Peyer's patch (tissue), 4 donors: ENCODE results near the gene TMEM87A.

Experiments
- POLR2A ChIP-seq, 2 donors: fragments of 450-650 bp; IDR thresholded peaks; one replicate each; pipeline ENCODE4 v1.5.1; 2017; ENCODE audit warnings: antibody characterized with exemption in 2 of 2, mild to moderate bottlenecking in 2 of 2, moderate library complexity in 2 of 2
- TF ChIP-seq, protein P1 (sequence below), 6 experiments: fragments of 450-650 bp in 4 of 6; fragments of 200-600 bp in 2 of 6; sonication (generic) in 1 of 6; IDR thresholded peaks; one replicate each; pipeline ENCODE4 v1.5.1; 2017 to 2019; ENCODE audit warnings: antibody characterized with exemption in 6 of 6, mild to moderate bottlenecking in 3 of 6, moderate library complexity in 1 of 6

DNA sequence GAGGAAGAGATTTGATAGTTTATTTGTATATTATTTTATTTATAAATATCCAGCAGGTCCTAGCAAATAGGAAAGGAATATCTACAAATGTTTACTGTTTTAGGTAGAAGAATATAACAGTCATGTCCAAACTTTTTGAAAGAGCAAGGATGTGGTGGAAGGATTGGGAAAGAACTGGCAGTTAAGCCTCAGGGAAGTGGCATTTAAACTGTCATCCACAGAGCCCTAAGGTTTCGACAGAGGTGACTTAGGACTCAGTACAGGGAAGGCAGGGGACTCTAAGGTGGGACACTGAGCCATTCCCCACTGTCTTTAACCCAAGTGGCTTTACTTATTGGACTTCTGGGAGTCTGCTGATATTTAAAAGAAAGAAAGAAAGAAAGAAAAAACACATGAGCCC, 11.8 kb upstream of the TMEM87A start:
- TF ChIP-seq, protein P1, sequence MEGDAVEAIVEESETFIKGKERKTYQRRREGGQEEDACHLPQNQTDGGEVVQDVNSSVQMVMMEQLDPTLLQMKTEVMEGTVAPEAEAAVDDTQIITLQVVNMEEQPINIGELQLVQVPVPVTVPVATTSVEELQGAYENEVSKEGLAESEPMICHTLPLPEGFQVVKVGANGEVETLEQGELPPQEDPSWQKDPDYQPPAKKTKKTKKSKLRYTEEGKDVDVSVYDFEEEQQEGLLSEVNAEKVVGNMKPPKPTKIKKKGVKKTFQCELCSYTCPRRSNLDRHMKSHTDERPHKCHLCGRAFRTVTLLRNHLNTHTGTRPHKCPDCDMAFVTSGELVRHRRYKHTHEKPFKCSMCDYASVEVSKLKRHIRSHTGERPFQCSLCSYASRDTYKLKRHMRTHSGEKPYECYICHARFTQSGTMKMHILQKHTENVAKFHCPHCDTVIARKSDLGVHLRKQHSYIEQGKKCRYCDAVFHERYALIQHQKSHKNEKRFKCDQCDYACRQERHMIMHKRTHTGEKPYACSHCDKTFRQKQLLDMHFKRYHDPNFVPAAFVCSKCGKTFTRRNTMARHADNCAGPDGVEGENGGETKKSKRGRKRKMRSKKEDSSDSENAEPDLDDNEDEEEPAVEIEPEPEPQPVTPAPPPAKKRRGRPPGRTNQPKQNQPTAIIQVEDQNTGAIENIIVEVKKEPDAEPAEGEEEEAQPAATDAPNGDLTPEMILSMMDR (IDR thresholded peaks at IDR 0.05) = no peak
- TF ChIP-seq POLR2A (IDR thresholded peaks at IDR 0.05) = no peak
